HEK293 (cell line): Measurements from ENCODE around the gene ZCCHC7.

Experiments
- CTCF ChIA-PET: fragments of 350-600 bp; formaldehyde crosslinking; extraction: SDS; loops from one replicate; lab custom pipeline; 2021; ENCODE audit warnings: antibody characterized with exemption; lab: Yijun Ruan, JAX
- POLR2A ChIA-PET: fragments of 300-600 bp; formaldehyde crosslinking; extraction: SDS; loops from one replicate; lab custom pipeline; 2020; ENCODE audit warnings: antibody characterized with exemption, inconsistent platforms; lab: Yijun Ruan, JAX
- H3K27ac ChIP-seq: fragments of 200-500 bp; sonication (Bioruptor generic); 2 replicates; pipeline ENCODE4 v1.5.1; 2014; ENCODE audit warnings: low read depth, low read length, control low read depth, inconsistent platforms; ENCODE audit errors: extremely low read depth
- H3K36me3 ChIP-seq, 2 experiments: fragments of 200-500 bp in 1 of 2; sonication (Bioruptor generic) in 1 of 2; 1 replicate in 1 of 2; 2 replicates in 1 of 2; pipeline ENCODE4 v1.5.1; 2014 to 2017; ENCODE audit warnings: inconsistent platforms in 2 of 2, low read length in 2 of 2; ENCODE audit not compliant: control insufficient read depth in 2 of 2, insufficient read depth in 1 of 2
- H3K4me1 ChIP-seq: fragments of 200-500 bp; sonication (Bioruptor generic); 2 replicates; pipeline ENCODE4 v1.5.1; 2014; ENCODE audit warnings: mild to moderate bottlenecking, low read length, inconsistent platforms; ENCODE audit not compliant: control insufficient read depth, insufficient read depth
- H3K4me3 ChIP-seq: 2 replicates; pipeline ENCODE4 v1.5.1; 2011; ENCODE audit warnings: low read depth, mild to moderate bottlenecking, control low read depth, low read length, moderate library complexity
- H3K9me3 ChIP-seq: fragments of 200-500 bp; sonication (Bioruptor generic); 2 replicates; pipeline ENCODE4 v1.5.1; 2014; ENCODE audit warnings: low read depth, low read length, inconsistent platforms; ENCODE audit not compliant: control insufficient read depth, insufficient read depth
- BCL11A ChIP-seq: fragments of 450-650 bp; formaldehyde crosslinking; IDR thresholded peaks from 2 replicates; pipeline ENCODE4 v1.5.1; 2016; ENCODE audit warnings: low read depth, missing biosample characterization, missing genetic modification characterization
- EGR2 ChIP-seq: fragments of 450-650 bp; formaldehyde crosslinking; IDR thresholded peaks from 2 replicates; pipeline ENCODE4 v1.5.1; 2016; ENCODE audit warnings: low read depth, missing biosample characterization, missing genetic modification characterization
- GLIS2 ChIP-seq: fragments of 450-650 bp; formaldehyde crosslinking; IDR thresholded peaks from 2 replicates; pipeline ENCODE4 v1.5.1; 2016; ENCODE audit warnings: missing biosample characterization, missing genetic modification characterization
- HOXC10 ChIP-seq: sonication (generic); formaldehyde crosslinking; IDR thresholded peaks from 2 replicates; pipeline ENCODE4 v1.8.1; 2023; ENCODE audit warnings: mild to moderate bottlenecking, missing genetic modification reagents
- KLF8 ChIP-seq: fragments of 450-650 bp; formaldehyde crosslinking; IDR thresholded peaks from 2 replicates; pipeline ENCODE4 v1.5.1; 2016; ENCODE audit warnings: missing biosample characterization, missing genetic modification characterization
- RBAK ChIP-seq: fragments of 450-650 bp; formaldehyde crosslinking; IDR thresholded peaks from 2 replicates; pipeline ENCODE4 v1.5.1; 2016; ENCODE audit warnings: missing biosample characterization, missing genetic modification characterization
- SCRT1 ChIP-seq: fragments of 450-650 bp; formaldehyde crosslinking; IDR thresholded peaks from 2 replicates; pipeline ENCODE4 v1.5.1; 2016; ENCODE audit warnings: missing biosample characterization, missing genetic modification characterization, borderline replicate concordance
- ZNF266 ChIP-seq: fragments of 450-650 bp; formaldehyde crosslinking; IDR thresholded peaks from 2 replicates; pipeline ENCODE4 v1.5.1; 2016; ENCODE audit warnings: missing biosample characterization, missing genetic modification characterization, low read depth
- ZNF324 ChIP-seq: fragments of 450-650 bp; formaldehyde crosslinking; IDR thresholded peaks from 2 replicates; pipeline ENCODE4 v1.5.1; 2016; ENCODE audit warnings: missing biosample characterization, missing genetic modification characterization
- ZNF37A ChIP-seq: fragments of 450-650 bp; IDR thresholded peaks from 2 replicates; pipeline ENCODE4 v1.5.1; 2018; ENCODE audit warnings: missing biosample characterization, missing genetic modification characterization
- ZNF48 ChIP-seq: fragments of 450-650 bp; formaldehyde crosslinking; IDR thresholded peaks from 2 replicates; pipeline ENCODE4 v1.5.1; 2016; ENCODE audit warnings: missing biosample characterization, missing genetic modification characterization
- ZNF510 ChIP-seq: fragments of 450-650 bp; formaldehyde crosslinking; IDR thresholded peaks from 2 replicates; pipeline ENCODE4 v1.5.1; 2018; ENCODE audit warnings: mild to moderate bottlenecking, missing genetic modification characterization, missing biosample characterization; ENCODE audit not compliant: insufficient replicate concordance
- ZNF544 ChIP-seq: fragments of 450-650 bp; formaldehyde crosslinking; IDR thresholded peaks from 2 replicates; pipeline ENCODE4 v1.5.0; 2017; ENCODE audit warnings: missing biosample characterization, missing genetic modification characterization
- ZNF626 ChIP-seq: fragments of 450-650 bp; sonication (Bioruptor Pico); formaldehyde crosslinking; IDR thresholded peaks from 2 replicates; pipeline ENCODE4 v1.5.1; 2018; ENCODE audit warnings: missing biosample characterization, missing genetic modification characterization, inconsistent platforms
- ZNF830 ChIP-seq: fragments of 450-650 bp; IDR thresholded peaks from 2 replicates; pipeline ENCODE4 v1.5.0; 2018; ENCODE audit warnings: missing biosample characterization, missing genetic modification characterization, low read depth, mild to moderate bottlenecking, moderate library complexity
- TF ChIP-seq, protein P1 (sequence below): fragments of 450-650 bp; formaldehyde crosslinking; conservative IDR thresholded peaks from 2 replicates; pipeline ENCODE4 v1.5.1; 2016; ENCODE audit warnings: low read depth, missing biosample characterization, missing genetic modification characterization
- TF ChIP-seq, protein P2 (sequence below): fragments of 450-650 bp; formaldehyde crosslinking; IDR thresholded peaks from 2 replicates; pipeline ENCODE4 v1.5.1; 2017; ENCODE audit warnings: missing biosample characterization, missing genetic modification characterization

ZCCHC7 gene

DNA sequence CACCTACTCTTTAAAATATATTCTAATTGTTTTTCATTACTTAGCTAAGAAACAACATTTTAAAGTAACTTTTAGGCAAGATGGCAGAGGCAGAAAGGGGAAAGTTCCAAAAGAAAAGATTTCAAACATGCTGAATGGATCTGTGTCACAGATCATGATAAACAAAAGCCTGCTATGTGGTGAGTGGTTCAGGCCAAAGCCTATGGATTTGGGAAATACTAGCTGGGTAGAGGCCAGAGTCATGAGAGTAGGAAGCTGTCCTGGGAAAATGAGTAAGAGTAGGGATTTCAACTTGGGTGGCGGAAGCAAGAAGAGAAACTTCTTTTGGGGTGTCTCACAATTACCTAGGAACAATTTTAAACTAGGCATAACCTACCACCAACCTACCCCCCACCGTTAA, 233.4 kb downstream of the ZCCHC7 start:
- Histone ChIP-seq H3K36me3 (peaks cover 0 to 5% of the 10 kb centered on the region in 2 experiments; a peak in 2 of 3 replicates), H3K27ac (no peak overlapping the region), H3K4me3 (no peak overlapping the region), H3K9me3 (no peaks in the 10 kb centered on the region), H3K4me1 (no peaks in the 10 kb centered on the region)
- ChIA-PET CTCF (interaction anchor here (0.6 kb wide), 1 partner anchor 28 kb away, joined by 3 read pairs; no protein-coding TSS in a partner anchor), POLR2A (no interaction called here)
- no peak for TF ChIP-seq ZNF510
- TF ChIP-seq ZNF544 (tag by site-specific recombination): no peak
- TF ChIP-seq, protein P1, sequence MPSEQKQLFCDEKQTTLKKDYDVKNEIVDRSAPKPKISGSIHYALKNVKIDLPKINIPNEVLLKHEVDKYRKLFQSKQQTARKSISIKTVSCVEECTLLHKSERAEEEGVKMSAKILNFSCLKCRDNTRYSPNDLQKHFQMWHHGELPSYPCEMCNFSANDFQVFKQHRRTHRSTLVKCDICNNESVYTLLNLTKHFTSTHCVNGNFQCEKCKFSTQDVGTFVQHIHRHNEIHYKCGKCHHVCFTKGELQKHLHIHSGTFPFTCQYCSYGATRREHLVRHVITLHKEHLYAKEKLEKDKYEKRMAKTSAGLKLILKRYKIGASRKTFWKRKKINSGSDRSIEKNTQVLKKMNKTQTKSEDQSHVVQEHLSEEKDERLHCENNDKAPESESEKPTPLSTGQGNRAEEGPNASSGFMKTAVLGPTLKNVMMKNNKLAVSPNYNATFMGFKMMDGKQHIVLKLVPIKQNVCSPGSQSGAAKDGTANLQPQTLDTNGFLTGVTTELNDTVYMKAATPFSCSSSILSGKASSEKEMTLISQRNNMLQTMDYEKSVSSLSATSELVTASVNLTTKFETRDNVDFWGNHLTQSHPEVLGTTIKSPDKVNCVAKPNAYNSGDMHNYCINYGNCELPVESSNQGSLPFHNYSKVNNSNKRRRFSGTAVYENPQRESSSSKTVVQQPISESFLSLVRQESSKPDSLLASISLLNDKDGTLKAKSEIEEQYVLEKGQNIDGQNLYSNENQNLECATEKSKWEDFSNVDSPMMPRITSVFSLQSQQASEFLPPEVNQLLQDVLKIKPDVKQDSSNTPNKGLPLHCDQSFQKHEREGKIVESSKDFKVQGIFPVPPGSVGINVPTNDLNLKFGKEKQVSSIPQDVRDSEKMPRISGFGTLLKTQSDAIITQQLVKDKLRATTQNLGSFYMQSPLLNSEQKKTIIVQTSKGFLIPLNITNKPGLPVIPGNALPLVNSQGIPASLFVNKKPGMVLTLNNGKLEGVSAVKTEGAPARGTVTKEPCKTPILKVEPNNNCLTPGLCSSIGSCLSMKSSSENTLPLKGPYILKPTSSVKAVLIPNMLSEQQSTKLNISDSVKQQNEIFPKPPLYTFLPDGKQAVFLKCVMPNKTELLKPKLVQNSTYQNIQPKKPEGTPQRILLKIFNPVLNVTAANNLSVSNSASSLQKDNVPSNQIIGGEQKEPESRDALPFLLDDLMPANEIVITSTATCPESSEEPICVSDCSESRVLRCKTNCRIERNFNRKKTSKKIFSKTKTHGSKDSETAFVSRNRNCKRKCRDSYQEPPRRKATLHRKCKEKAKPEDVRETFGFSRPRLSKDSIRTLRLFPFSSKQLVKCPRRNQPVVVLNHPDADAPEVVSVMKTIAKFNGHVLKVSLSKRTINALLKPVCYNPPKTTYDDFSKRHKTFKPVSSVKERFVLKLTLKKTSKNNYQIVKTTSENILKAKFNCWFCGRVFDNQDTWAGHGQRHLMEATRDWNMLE (tag by site-specific recombination): no peak
- TF ChIP-seq ZNF48 (tag by site-specific recombination): no peak
- TF ChIP-seq RBAK: no peak
- TF ChIP-seq HOXC10: no peak
- TF ChIP-seq ZNF37A: no peak
- TF ChIP-seq SCRT1 (tag by site-specific recombination): no peak
- TF ChIP-seq GLIS2 (tag by site-specific recombination): no peak
- TF ChIP-seq ZNF324: no peak
- TF ChIP-seq, protein P2, sequence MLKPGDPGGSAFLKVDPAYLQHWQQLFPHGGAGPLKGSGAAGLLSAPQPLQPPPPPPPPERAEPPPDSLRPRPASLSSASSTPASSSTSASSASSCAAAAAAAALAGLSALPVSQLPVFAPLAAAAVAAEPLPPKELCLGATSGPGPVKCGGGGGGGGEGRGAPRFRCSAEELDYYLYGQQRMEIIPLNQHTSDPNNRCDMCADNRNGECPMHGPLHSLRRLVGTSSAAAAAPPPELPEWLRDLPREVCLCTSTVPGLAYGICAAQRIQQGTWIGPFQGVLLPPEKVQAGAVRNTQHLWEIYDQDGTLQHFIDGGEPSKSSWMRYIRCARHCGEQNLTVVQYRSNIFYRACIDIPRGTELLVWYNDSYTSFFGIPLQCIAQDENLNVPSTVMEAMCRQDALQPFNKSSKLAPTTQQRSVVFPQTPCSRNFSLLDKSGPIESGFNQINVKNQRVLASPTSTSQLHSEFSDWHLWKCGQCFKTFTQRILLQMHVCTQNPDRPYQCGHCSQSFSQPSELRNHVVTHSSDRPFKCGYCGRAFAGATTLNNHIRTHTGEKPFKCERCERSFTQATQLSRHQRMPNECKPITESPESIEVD (tag by site-specific recombination): no peak

DNA sequence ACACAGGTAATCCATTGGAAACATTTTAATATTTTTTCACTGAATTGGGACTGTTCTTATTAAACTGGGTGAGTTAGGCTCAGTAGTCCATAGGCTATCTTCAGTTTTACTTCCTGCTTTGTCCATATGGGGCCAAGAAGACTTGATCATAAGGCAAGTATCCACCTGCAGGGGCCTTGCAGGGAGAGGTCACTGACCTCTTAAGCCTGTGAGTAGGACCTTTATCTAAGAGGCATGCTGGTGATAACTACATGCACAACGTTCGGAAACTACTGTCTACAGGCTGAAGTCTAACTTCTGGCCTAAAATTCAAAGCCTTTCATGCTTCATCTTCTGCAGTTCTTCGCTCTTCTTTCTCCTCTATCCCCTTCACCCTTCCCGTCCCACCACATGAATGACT, 242.1 kb downstream of the ZCCHC7 start:
- Histone ChIP-seq H3K36me3 (no peaks in the 10 kb centered on the region), H3K4me1 (no peaks in the 10 kb centered on the region), H3K9me3 (no peaks in the 10 kb centered on the region), H3K27ac (no peak overlapping the region), H3K4me3 (no peak overlapping the region)
- CTCF ChIA-PET: no interaction called here
- POLR2A ChIA-PET: no interaction called here
- no peak for TF ChIP-seq KLF8 (tag by site-specific recombination)

DNA sequence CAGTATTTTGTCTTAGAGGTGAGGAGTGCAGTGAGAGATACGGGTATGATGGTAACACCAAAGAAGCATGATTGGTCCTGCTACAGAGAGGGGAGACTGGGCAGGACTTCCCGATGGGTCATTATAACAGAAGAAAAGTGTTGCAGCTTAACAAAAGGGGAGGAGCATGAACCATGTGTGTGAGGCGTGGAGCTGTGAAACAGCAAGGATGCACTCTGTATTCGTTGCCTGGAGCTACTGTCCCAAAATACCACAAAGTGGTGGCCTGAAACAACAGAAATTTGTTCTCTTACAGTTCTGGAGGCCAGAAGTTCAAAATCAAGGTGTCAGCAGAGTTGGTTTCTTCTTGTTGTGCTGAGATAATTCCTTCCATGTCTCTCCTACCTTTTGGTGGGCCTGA, 242.8 kb downstream of the ZCCHC7 start:
- H3K4me3 ChIP-seq: no peak overlapping the region
- CTCF ChIA-PET: no interaction called here
- H3K36me3 ChIP-seq: no peaks in the 10 kb centered on the region
- POLR2A ChIA-PET: no interaction called here
- no peaks in the 10 kb centered on the region for H3K9me3 ChIP-seq
- no peak overlapping the region for H3K27ac ChIP-seq
- TF ChIP-seq EGR2 (tag by site-specific recombination): no peak
- TF ChIP-seq BCL11A (tag by site-specific recombination): no peak
- TF ChIP-seq ZNF266: no peak
- no peak for TF ChIP-seq ZNF626 (tag by site-specific recombination)
- no peak for TF ChIP-seq ZNF830
- no peaks in the 10 kb centered on the region for H3K4me1 ChIP-seq
